Testis (tissue), 3 donors: ENCODE measurements around the gene MNDA. TPM values are rescaled to one million over a fixed set of nuclear protein-coding genes. Genes with fewer than 3 reads are reported as not detected.
"Not testable (repeated sequence)": the region's sequence is repeated elsewhere in the genome, so short reads cannot be mapped to it uniquely, and the experiment has no call there.

Source experiments
- DNase-seq: peaks from one replicate; pipeline ENCODE4 v3.0.0-alpha.2; 2019
- H3K27ac ChIP-seq, 2 donors: fragments of 200-600 bp; sonication (generic); one replicate each; pipeline ENCODE4 v1.5.1; 2019
- H3K27me3 ChIP-seq: fragments of 200-600 bp; sonication (generic); one replicate; pipeline ENCODE4 v1.5.1; 2019
- H3K36me3 ChIP-seq: fragments of 200-600 bp; sonication (generic); one replicate; pipeline ENCODE4 v1.5.1; 2017; ENCODE audit warnings: low read depth; ENCODE audit errors: missing control alignments
- H3K4me1 ChIP-seq: fragments of 200-600 bp; sonication (generic); one replicate; pipeline ENCODE4 v1.5.1; 2019
- H3K4me3 ChIP-seq, 2 donors: fragments of 200-600 bp; sonication (generic); one replicate each; pipeline ENCODE4 v1.5.1; 2017 to 2019
- H3K9me3 ChIP-seq: fragments of 200-600 bp; sonication (generic); one replicate; pipeline ENCODE4 v1.5.1; 2017
- CTCF ChIP-seq, 3 experiments: fragments of 450-650 bp in 2 of 3; fragments of 200-600 bp in 1 of 3; sonication (generic) in 1 of 3; IDR thresholded peaks; one replicate each; pipeline ENCODE4 v1.5.1; 2016 to 2019; ENCODE audit warnings: antibody characterized with exemption in 3 of 3, mild to moderate bottlenecking in 2 of 3, moderate library complexity in 1 of 3
- POLR2A ChIP-seq: fragments of 450-650 bp; IDR thresholded peaks from one replicate; pipeline ENCODE4 v1.6.1; 2017; ENCODE audit warnings: antibody characterized with exemption, mild to moderate bottlenecking, moderate library complexity
- WGBS, 2 donors: methylation state at CpG; one replicate each; pipeline ENCODE4 v1.1.5; 2018; 5-methylcytosine and 5-hydroxymethylcytosine counted together
- intact Hi-C: fragments of 100-400 bp; cut with DNase I; formaldehyde crosslinking; loops from one replicate; pipeline ENCODE4 v1.15.1; 2023; ENCODE audit warnings: low total_unique reads
- polyA plus RNA-seq: library from polyadenylated mRNA; stranded (reverse); fragments of 350-450 nt; fragmentation: Illumina TruSeq; extraction: RNeasy Lipid Tissue Mini Kit (QIAGEN cat#74804); gene quantifications from one replicate; pipeline ENCODE4 v1.2.3, GENCODE V29; 2014; ENCODE audit warnings: low read depth, low replicate concordance; ENCODE audit not compliant: insufficient read depth
- total RNA-seq, 2 donors: library from RNA; depleted of rRNA; stranded (reverse); fragments of >200 nt; gene quantifications; one replicate each; pipeline ENCODE4 v1.2.3, GENCODE V29; 2016

MNDA gene
- total and polyA plus RNA-seq, 3 donors from 2014 or later, result 6.8 to 12.8 (median 11.5) TPM

GRCh38 chr1:158840236-158840635 lies 9.1 kb downstream of the MNDA start:
- no peak for DNase-seq
- Histone ChIP-seq H3K9me3 (no peaks in the 10 kb centered on the region), H3K4me3 (no peak overlapping the region), H3K4me1 (no peaks in the 10 kb centered on the region), H3K27ac (no peak overlapping the region), H3K36me3 (no peaks in the 10 kb centered on the region), H3K27me3 (no peaks in the 10 kb centered on the region)
- WGBS, 2 donors, result 71 to 91% methylated on average over 5 of the region's 5 CpGs
- TF ChIP-seq POLR2A, result no peak
- no peak for TF ChIP-seq CTCF (IDR thresholded peaks at IDR 0.05)
- intact Hi-C loops, result no loop called here

GRCh38 chr1:158864595-158864994 lies 33.4 kb downstream of the MNDA start:
- Histone ChIP-seq H3K4me3 (no peak overlapping the region), H3K27ac (no peak overlapping the region), H3K27me3 (no peaks in the 10 kb centered on the region), H3K4me1 (no peaks in the 10 kb centered on the region), H3K9me3 (no peaks in the 10 kb centered on the region), H3K36me3 (no peaks in the 10 kb centered on the region)
- WGBS, 2 donors, result 79 to 85% methylated on average over 4 to 6 of the region's 6 CpGs
- TF ChIP-seq POLR2A (no peak), CTCF (IDR thresholded peaks at IDR 0.05) (no peak)
- DNase-seq, result no peak
- intact Hi-C loops, result no loop called here

DNA sequence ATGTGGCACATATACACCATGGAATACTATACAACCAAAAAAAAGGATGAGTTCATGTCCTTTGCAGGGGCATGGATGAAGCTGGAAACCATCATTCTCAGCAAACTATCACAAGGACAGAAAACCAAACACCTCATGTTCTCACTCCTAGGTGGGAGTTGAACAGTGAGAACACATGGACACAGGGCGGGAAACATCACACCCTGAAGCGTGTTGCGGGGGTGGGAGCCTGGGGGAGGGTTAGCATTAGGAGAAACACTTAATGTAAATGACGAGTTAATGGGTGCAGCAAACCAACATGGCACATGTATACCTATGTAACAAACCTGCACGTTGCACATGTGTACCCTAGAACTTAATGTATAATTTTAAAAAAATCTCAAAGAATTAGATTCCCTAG lies 39.3 kb downstream of the MNDA start:
- DNase-seq, intact Hi-C loops: not testable (repeated sequence)
- WGBS, 2 donors, result 70 to 74% methylated on average over 5 of the region's 5 CpGs

GRCh38 chr1:158873141-158873540 lies 42.0 kb downstream of the MNDA start:
- no peak for DNase-seq
- no peak overlapping the region for H3K4me3 ChIP-seq
- no peaks in the 10 kb centered on the region for H3K9me3 ChIP-seq
- intact Hi-C loops, result no loop called here
- H3K36me3 ChIP-seq, result no peaks in the 10 kb centered on the region
- no peaks in the 10 kb centered on the region for H3K27me3 ChIP-seq
- no peaks in the 10 kb centered on the region for H3K4me1 ChIP-seq
- 78 to 80% methylated on average over 2 of the region's 2 CpGs for WGBS, 2 donors
- no peak overlapping the region for H3K27ac ChIP-seq
- TF ChIP-seq CTCF (IDR thresholded peaks at IDR 0.05), result no peak
- TF ChIP-seq POLR2A, result no peak

More for the DNA sequence above, 39.3 kb downstream of the MNDA start:
- not testable (repeated sequence) for H3K4me3 ChIP-seq, H3K9me3 ChIP-seq, H3K27me3 ChIP-seq, H3K27ac ChIP-seq, H3K4me1 ChIP-seq, H3K36me3 ChIP-seq

DNA sequence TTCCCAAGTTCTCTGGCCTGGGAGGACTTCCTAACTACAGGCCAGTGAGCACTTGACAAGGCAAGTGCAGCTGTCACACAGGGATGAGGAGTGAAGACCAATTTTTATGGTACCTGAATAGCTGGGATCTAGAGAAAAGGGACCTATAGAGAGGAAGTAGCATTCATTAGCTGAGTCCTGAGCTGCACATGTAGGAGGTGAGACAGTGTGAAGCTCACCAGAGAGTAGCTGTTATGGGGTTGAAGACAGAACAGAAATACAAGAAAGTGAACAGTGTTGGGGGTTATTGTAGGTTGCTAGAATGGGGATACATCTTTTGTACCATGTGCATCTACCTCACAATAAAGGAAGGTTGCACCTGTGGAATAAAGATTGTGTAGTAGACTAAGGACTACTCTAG lies 62.5 kb downstream of the MNDA start:
- intact Hi-C loops, result no loop called here
- H3K9me3 ChIP-seq, result no peaks in the 10 kb centered on the region
- no peak overlapping the region for H3K27ac ChIP-seq
- H3K4me3 ChIP-seq, result no peak overlapping the region
- H3K36me3 ChIP-seq, result no peaks in the 10 kb centered on the region
- no peaks in the 10 kb centered on the region for H3K4me1 ChIP-seq
- TF ChIP-seq POLR2A (no peak), CTCF (IDR thresholded peaks at IDR 0.05) (no peak)
- no peaks in the 10 kb centered on the region for H3K27me3 ChIP-seq
- DNase-seq, result no peak
